PC-9 (cell line): ENCODE measurements around the gene PSMG4. TPM values are rescaled to one million over a fixed set of nuclear protein-coding genes. Genes with fewer than 3 reads are reported as not detected.
A peak's percentile ranks its signal among the peaks of the same experiment; 100 is the strongest.

Experiments
- BruUV-seq: library from RNA; stranded (reverse); fragments of 400-500 nt; replicated peaks from 2 replicates; lab custom pipeline; 2021; lab: Mats Ljungman, UMichigan
- CTCF ChIA-PET: fragments of 300-600 bp; sonication (Branson Sonifier 250); formaldehyde crosslinking; loops from one replicate; lab custom pipeline; 2022; ENCODE audit warnings: antibody characterized with exemption; lab: Charles Lee
- POLR2A ChIA-PET: fragments of 300-600 bp; sonication (Branson Sonifier 250); formaldehyde crosslinking; loops from one replicate; lab custom pipeline; 2022; ENCODE audit warnings: antibody characterized with exemption; ENCODE audit not compliant: unreplicated experiment; lab: Charles Lee
- DNase-seq, 2 experiments: peaks; one replicate each; pipeline versions ENCODE4 v3.0.0 to v3.0.0-alpha.2; 2015 to 2022; ENCODE audit warnings: mixed read lengths in 1 of 2
- H2AFZ ChIP-seq: fragments of 200-600 bp; sonication (generic); 2 replicates; pipeline ENCODE4 v1.8.1; 2017; ENCODE audit warnings: antibody characterized with exemption
- H3F3A ChIP-seq: fragments of 200-600 bp; sonication (generic); 2 replicates; pipeline ENCODE4 v1.8.1; 2017; ENCODE audit warnings: antibody characterized with exemption, mild to moderate bottlenecking, low read depth; ENCODE audit not compliant: insufficient read depth
- H3K27ac ChIP-seq: fragments of 200-600 bp; sonication (generic); 2 replicates; pipeline ENCODE4 v1.6.1; 2016; ENCODE audit warnings: mixed run types
- H3K27me3 ChIP-seq: fragments of 200-600 bp; sonication (generic); 2 replicates; pipeline ENCODE4 v1.6.1; 2016; ENCODE audit warnings: low read depth, mixed run types; ENCODE audit not compliant: insufficient read depth
- H3K36me3 ChIP-seq: fragments of 200-600 bp; sonication (generic); 2 replicates; pipeline ENCODE4 v1.6.1; 2016; ENCODE audit warnings: low read depth, mixed run types
- H3K4me1 ChIP-seq: fragments of 200-600 bp; sonication (generic); replicated peaks from 2 replicates; pipeline ENCODE4 v1.6.1; 2016; ENCODE audit warnings: mixed run types; ENCODE audit not compliant: insufficient read depth
- H3K4me2 ChIP-seq: fragments of 200-600 bp; sonication (generic); 2 replicates; pipeline ENCODE4 v1.6.1; 2017; ENCODE audit warnings: mixed run types
- H3K4me3 ChIP-seq: fragments of 200-600 bp; sonication (generic); 2 replicates; pipeline ENCODE4 v1.6.1; 2016; ENCODE audit warnings: mixed run types
- H3K79me2 ChIP-seq: fragments of 200-600 bp; sonication (generic); 2 replicates; pipeline ENCODE4 v1.6.1; 2017; ENCODE audit warnings: low read depth, mixed run types
- H3K9me2 ChIP-seq: fragments of 200-600 bp; sonication (generic); 2 replicates; pipeline ENCODE4 v1.8.1; 2017; ENCODE audit warnings: mild to moderate bottlenecking; ENCODE audit not compliant: insufficient read depth
- H3K9me3 ChIP-seq: fragments of 200-600 bp; sonication (generic); 2 replicates; pipeline ENCODE4 v1.8.1; 2016; ENCODE audit warnings: low read depth; ENCODE audit not compliant: insufficient read depth
- H4K20me1 ChIP-seq: fragments of 200-600 bp; sonication (generic); 2 replicates; pipeline ENCODE4 v1.8.1; 2017; ENCODE audit not compliant: insufficient read depth
- CTCF ChIP-seq: fragments of 200-600 bp; sonication (generic); conservative IDR thresholded peaks from 2 replicates; pipeline ENCODE4 v1.6.1; 2017; ENCODE audit warnings: mixed run types, antibody characterized with exemption, mild to moderate bottlenecking, moderate library complexity
- EZH2 ChIP-seq: fragments of 200-600 bp; sonication (generic); IDR thresholded peaks from 2 replicates; pipeline ENCODE4 v1.8.0; 2017; ENCODE audit warnings: antibody characterized with exemption, low read depth
- intact Hi-C: fragments of 100-400 bp; cut with micrococcal nuclease; formaldehyde crosslinking; loops from one replicate; pipeline ENCODE4 v1.10.0; 2022; ENCODE audit not compliant: unreplicated experiment
- total RNA-seq: library from RNA; stranded (reverse); gene quantifications from 2 replicates; pipeline ENCODE4 v1.2.3, GENCODE V29; 2021

PSMG4 gene
- total RNA-seq, 1 experiment from 2014 or later, result 33.8 TPM

- H3F3A ChIP-seq, result no peaks in the 10 kb centered on the region
- peak within 1 kb of the TSS; percentile 80 for H3K4me2 ChIP-seq
- H4K20me1 ChIP-seq, result no peaks in the 10 kb centered on the region
- BruUV-seq, result no TSS peak
- DNase-seq, result no peak
- H3K9me2 ChIP-seq, result no peaks in the 10 kb centered on the region
- no peak within 1 kb of the TSS for H3K27ac ChIP-seq
- H3K36me3 ChIP-seq, result no peaks in the 10 kb centered on the region
- H3K27me3 ChIP-seq, result no peaks in the 10 kb centered on the region
- H3K4me1 ChIP-seq, result 0 out of 2 replicates have a peak, but pooled peaks cover 4% of the 10 kb centered on the region
- intact Hi-C loops, result no loop called here
- ChIA-PET POLR2A (no interaction called here), CTCF (no interaction called here)
- TF ChIP-seq EZH2 (no peak), CTCF (no peak)
- peak within 1 kb of the TSS; percentile 68; the same call in 1 of the 2 replicates for H2AFZ ChIP-seq
- H3K4me3 ChIP-seq, result peak within 1 kb of the TSS; percentile 62
- no peaks in the 10 kb centered on the region for H3K79me2 ChIP-seq
- no peaks in the 10 kb centered on the region for H3K9me3 ChIP-seq
Observed at GRCh38 chr6:3227363-3228045, 31.2 kb upstream of the PSMG4 start, which contains the start of gene TUBB2B. Gene TUBB2B (minus strand): TSS chr6:3227653. CDS start chr6:3227543, 110 bp downstream.

GRCh38 chr6:3228046-3228671, 30.6 kb upstream of the PSMG4 start:
- no peaks in the 10 kb centered on the region for H3K36me3 ChIP-seq
- H3K4me2 ChIP-seq, result peak overlapping the region; percentile 80
- H3F3A ChIP-seq, result no peaks in the 10 kb centered on the region
- ChIA-PET POLR2A (no interaction called here), CTCF (no interaction called here)
- DNase-seq, result no peak
- intact Hi-C loops, result no loop called here
- H3K27me3 ChIP-seq, result no peaks in the 10 kb centered on the region
- H3K27ac ChIP-seq, result no peak overlapping the region
- 0 out of 2 replicates have a peak, but pooled peaks cover 4% of the 10 kb centered on the region for H3K4me1 ChIP-seq
- no peaks in the 10 kb centered on the region for H3K9me2 ChIP-seq
- H3K79me2 ChIP-seq, result no peaks in the 10 kb centered on the region
- no peaks in the 10 kb centered on the region for H4K20me1 ChIP-seq
- no peak for TF ChIP-seq CTCF
- peak overlapping the region; percentile 62; the same call in 1 of the 2 replicates for H3K4me3 ChIP-seq
- H3K9me3 ChIP-seq, result no peaks in the 10 kb centered on the region
- peak overlapping the region; percentile 68; the same call in 1 of the 2 replicates for H2AFZ ChIP-seq
- no TSS peak for BruUV-seq

- H4K20me1 ChIP-seq, result no peaks in the 10 kb centered on the region
- no peak for DNase-seq
- no peaks in the 10 kb centered on the region for H3K9me2 ChIP-seq
- no peak for TF ChIP-seq CTCF
- no peaks in the 10 kb centered on the region for H3K79me2 ChIP-seq
- no TSS peak for BruUV-seq
- H3K4me2 ChIP-seq, result no peak overlapping the region
- no peaks in the 10 kb centered on the region for H3F3A ChIP-seq
- intact Hi-C loops, result no loop called here
- no peak overlapping the region for H3K4me3 ChIP-seq
- ChIA-PET CTCF (no interaction called here), POLR2A (no interaction called here)
- H3K36me3 ChIP-seq, result no peaks in the 10 kb centered on the region
- no peaks in the 10 kb centered on the region for H3K9me3 ChIP-seq
- H3K4me1 ChIP-seq, result 0 out of 2 replicates have a peak, but pooled peaks cover 4% of the 10 kb centered on the region
- no peak overlapping the region for H3K27ac ChIP-seq
- H2AFZ ChIP-seq, result no peak overlapping the region
- H3K27me3 ChIP-seq, result no peaks in the 10 kb centered on the region
Observed at GRCh38 chr6:3228771-3229565, 29.8 kb upstream of the PSMG4 start.
